Mesodermal cell (in vitro differentiated cells): ENCODE results near the gene DPYD.

Source experiments
- H3K27ac ChIP-seq: 2 replicates; pipeline ENCODE4 v1.7.0; 2013; ENCODE audit warnings: mild to moderate bottlenecking, low read depth, low read length, moderate library complexity; ENCODE audit not compliant: severe bottlenecking
- H3K36me3 ChIP-seq: 2 replicates; pipeline ENCODE4 v1.7.1; 2013; ENCODE audit warnings: mild to moderate bottlenecking, low read length, moderate library complexity; ENCODE audit not compliant: control insufficient read depth, insufficient read depth
- H3K4me1 ChIP-seq: one replicate; pipeline ENCODE4 v1.7.1; 2013; ENCODE audit warnings: mild to moderate bottlenecking, low read length; ENCODE audit not compliant: insufficient read depth, control insufficient read depth, poor library complexity, severe bottlenecking
- H3K4me3 ChIP-seq: 2 replicates; pipeline ENCODE4 v1.7.0; 2013; ENCODE audit warnings: low read length, control low read depth, mild to moderate bottlenecking; ENCODE audit not compliant: insufficient read depth, poor library complexity, severe bottlenecking; ENCODE audit errors: extremely low read depth
- H3K9me3 ChIP-seq: 2 replicates; pipeline ENCODE4 v1.7.1; 2013; ENCODE audit warnings: mild to moderate bottlenecking, low read length, moderate library complexity; ENCODE audit not compliant: control insufficient read depth
- WGBS, 2 experiments: methylation state at CpG; one replicate each; pipeline ENCODE4 v1.1.5; 2013; ENCODE audit warnings: missing lambda C conversion rate in 2 of 2; ENCODE audit not compliant: insufficient coverage in 2 of 2; 5-methylcytosine and 5-hydroxymethylcytosine counted together

DPYD gene

GRCh38 chr1:97711858-97712257 lies 209.0 kb downstream of the DPYD start:
- Histone ChIP-seq H3K27ac (no peak overlapping the region), H3K4me3 (no peak overlapping the region), H3K4me1 (no peaks in the 10 kb centered on the region), H3K9me3 (no peaks in the 10 kb centered on the region), H3K36me3 (no peaks in the 10 kb centered on the region)
- WGBS, 2 experiments, result no CpG with 5 or more reads among the region's 1 CpG

- Histone ChIP-seq H3K4me3 (no peak overlapping the region), H3K4me1 (no peaks in the 10 kb centered on the region), H3K9me3 (no peaks in the 10 kb centered on the region), H3K27ac (no peak overlapping the region), H3K36me3 (no peaks in the 10 kb centered on the region)
- WGBS, 2 experiments, result 60% methylated on average over 1 of the region's 1 CpG; no CpG with 5 or more reads in 1 of the 2 experiments
Observed at GRCh38 chr1:97693601-97694000, 227.2 kb downstream of the DPYD start.

- no peaks in the 10 kb centered on the region for H3K36me3 ChIP-seq
- no peaks in the 10 kb centered on the region for H3K4me1 ChIP-seq
- H3K27ac ChIP-seq, result no peak overlapping the region
- H3K4me3 ChIP-seq, result no peak overlapping the region
- no peaks in the 10 kb centered on the region for H3K9me3 ChIP-seq
Observed at GRCh38 chr1:97691325-97691724, 229.5 kb downstream of the DPYD start.

GRCh38 chr1:97685360-97685759 lies 235.5 kb downstream of the DPYD start:
- no peak overlapping the region for H3K4me3 ChIP-seq
- no peaks in the 10 kb centered on the region for H3K9me3 ChIP-seq
- no peaks in the 10 kb centered on the region for H3K36me3 ChIP-seq
- H3K27ac ChIP-seq, result no peak overlapping the region
- H3K4me1 ChIP-seq, result peaks cover 3% of the 10 kb centered on the region
- WGBS, 2 experiments, result 80 to 90% methylated on average over 1 to 2 of the region's 2 CpGs

- Histone ChIP-seq H3K36me3 (no peaks in the 10 kb centered on the region), H3K9me3 (no peaks in the 10 kb centered on the region), H3K4me3 (no peak overlapping the region), H3K4me1 (peaks cover 3% of the 10 kb centered on the region), H3K27ac (no peak overlapping the region)
Observed at GRCh38 chr1:97680894-97681293, 239.9 kb downstream of the DPYD start.

- H3K36me3 ChIP-seq, result no peaks in the 10 kb centered on the region
- 88% methylated on average over 3 of the region's 3 CpGs; no CpG with 5 or more reads in 1 of the 2 experiments for WGBS, 2 experiments
- H3K27ac ChIP-seq, result no peak overlapping the region
- H3K4me1 ChIP-seq, result peaks cover 3% of the 10 kb centered on the region
- H3K4me3 ChIP-seq, result no peak overlapping the region
- no peaks in the 10 kb centered on the region for H3K9me3 ChIP-seq
Observed at GRCh38 chr1:97680470-97680869, 240.4 kb downstream of the DPYD start.

GRCh38 chr1:97677702-97678101 lies 243.1 kb downstream of the DPYD start:
- WGBS, 2 experiments, result 83 to 89% methylated on average over 1 to 3 of the region's 4 CpGs

GRCh38 chr1:97674517-97674916 lies 246.3 kb downstream of the DPYD start:
- H3K9me3 ChIP-seq, result no peaks in the 10 kb centered on the region
- no peaks in the 10 kb centered on the region for H3K36me3 ChIP-seq
- H3K4me1 ChIP-seq, result no peaks in the 10 kb centered on the region
- H3K27ac ChIP-seq, result no peak overlapping the region
- no peak overlapping the region for H3K4me3 ChIP-seq
- 100% methylated on average over 1 of the region's 4 CpGs; no CpG with 5 or more reads in 1 of the 2 experiments for WGBS, 2 experiments

More at GRCh38 chr1:97677702-97678101, 243.1 kb downstream of the DPYD start:
- Histone ChIP-seq H3K4me3 (no peak overlapping the region), H3K36me3 (no peaks in the 10 kb centered on the region), H3K9me3 (no peaks in the 10 kb centered on the region), H3K27ac (no peak overlapping the region), H3K4me1 (peaks cover 3% of the 10 kb centered on the region)

- WGBS, 2 experiments, result no CpG with 5 or more reads among the region's 2 CpGs
- no peaks in the 10 kb centered on the region for H3K36me3 ChIP-seq
- no peak overlapping the region for H3K4me3 ChIP-seq
- H3K27ac ChIP-seq, result no peak overlapping the region
- no peaks in the 10 kb centered on the region for H3K9me3 ChIP-seq
- no peaks in the 10 kb centered on the region for H3K4me1 ChIP-seq
Observed at GRCh38 chr1:97668945-97669344, 251.9 kb downstream of the DPYD start.

GRCh38 chr1:97660431-97661105 lies 260.3 kb downstream of the DPYD start:
- Histone ChIP-seq H3K9me3 (no peaks in the 10 kb centered on the region), H3K4me3 (no peak overlapping the region), H3K27ac (no peak overlapping the region), H3K4me1 (no peaks in the 10 kb centered on the region), H3K36me3 (no peaks in the 10 kb centered on the region)
- WGBS, 2 experiments, result 86% methylated on average over 1 of the region's 2 CpGs; no CpG with 5 or more reads in 1 of the 2 experiments

- H3K36me3 ChIP-seq, result no peaks in the 10 kb centered on the region
- H3K9me3 ChIP-seq, result no peaks in the 10 kb centered on the region
- no peak overlapping the region for H3K27ac ChIP-seq
- no peaks in the 10 kb centered on the region for H3K4me1 ChIP-seq
- no peak overlapping the region for H3K4me3 ChIP-seq
- WGBS, 2 experiments, result 80 to 94% methylated on average over 1 to 3 of the region's 3 CpGs
Observed at GRCh38 chr1:97654876-97655585, 265.8 kb downstream of the DPYD start.
